Choroid plexus epithelial cell (primary cell): ENCODE results near the gene GASK1B.

Experiments used
- DNase-seq: peaks from one replicate; pipeline ENCODE4 v3.0.0-alpha.2; 2010; ENCODE audit warnings: low read depth
- H3K4me3 ChIP-seq: 2 replicates; pipeline ENCODE4 v1.5.1; 2011; ENCODE audit warnings: low read depth, mild to moderate bottlenecking, control low read depth, low read length, moderate library complexity
- TF ChIP-seq, protein P1 (sequence below): conservative IDR thresholded peaks from 2 replicates; pipeline ENCODE4 v1.5.1; 2011; ENCODE audit warnings: low read depth, mild to moderate bottlenecking, control low read depth, inconsistent platforms, low read length, moderate library complexity

The GASK1B gene

DNA sequence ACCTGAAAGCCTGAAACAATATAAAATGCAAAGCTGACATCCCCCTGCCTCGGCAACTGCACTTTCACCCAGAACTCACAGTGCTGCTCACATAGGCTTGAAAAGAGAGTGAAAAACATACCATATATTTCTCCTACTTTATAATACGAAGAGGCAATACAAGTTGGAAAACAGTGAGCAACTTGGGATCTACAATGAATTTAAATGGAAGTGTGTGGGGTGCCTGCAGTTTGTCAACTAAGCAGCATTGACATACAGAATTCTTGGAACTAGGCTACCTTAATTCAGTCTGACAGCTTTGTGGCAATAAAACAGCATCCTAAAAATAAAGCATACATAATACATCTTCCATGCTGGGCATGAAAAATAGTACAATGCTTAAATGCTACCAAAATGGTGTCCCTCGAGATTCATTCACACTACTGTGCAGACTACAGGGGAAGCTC is 8.0 kb downstream of the GASK1B start:
- H3K4me3 ChIP-seq: no peak overlapping the region
- TF ChIP-seq, protein P1, sequence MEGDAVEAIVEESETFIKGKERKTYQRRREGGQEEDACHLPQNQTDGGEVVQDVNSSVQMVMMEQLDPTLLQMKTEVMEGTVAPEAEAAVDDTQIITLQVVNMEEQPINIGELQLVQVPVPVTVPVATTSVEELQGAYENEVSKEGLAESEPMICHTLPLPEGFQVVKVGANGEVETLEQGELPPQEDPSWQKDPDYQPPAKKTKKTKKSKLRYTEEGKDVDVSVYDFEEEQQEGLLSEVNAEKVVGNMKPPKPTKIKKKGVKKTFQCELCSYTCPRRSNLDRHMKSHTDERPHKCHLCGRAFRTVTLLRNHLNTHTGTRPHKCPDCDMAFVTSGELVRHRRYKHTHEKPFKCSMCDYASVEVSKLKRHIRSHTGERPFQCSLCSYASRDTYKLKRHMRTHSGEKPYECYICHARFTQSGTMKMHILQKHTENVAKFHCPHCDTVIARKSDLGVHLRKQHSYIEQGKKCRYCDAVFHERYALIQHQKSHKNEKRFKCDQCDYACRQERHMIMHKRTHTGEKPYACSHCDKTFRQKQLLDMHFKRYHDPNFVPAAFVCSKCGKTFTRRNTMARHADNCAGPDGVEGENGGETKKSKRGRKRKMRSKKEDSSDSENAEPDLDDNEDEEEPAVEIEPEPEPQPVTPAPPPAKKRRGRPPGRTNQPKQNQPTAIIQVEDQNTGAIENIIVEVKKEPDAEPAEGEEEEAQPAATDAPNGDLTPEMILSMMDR: no peak
- DNase-seq: no peak

DNA sequence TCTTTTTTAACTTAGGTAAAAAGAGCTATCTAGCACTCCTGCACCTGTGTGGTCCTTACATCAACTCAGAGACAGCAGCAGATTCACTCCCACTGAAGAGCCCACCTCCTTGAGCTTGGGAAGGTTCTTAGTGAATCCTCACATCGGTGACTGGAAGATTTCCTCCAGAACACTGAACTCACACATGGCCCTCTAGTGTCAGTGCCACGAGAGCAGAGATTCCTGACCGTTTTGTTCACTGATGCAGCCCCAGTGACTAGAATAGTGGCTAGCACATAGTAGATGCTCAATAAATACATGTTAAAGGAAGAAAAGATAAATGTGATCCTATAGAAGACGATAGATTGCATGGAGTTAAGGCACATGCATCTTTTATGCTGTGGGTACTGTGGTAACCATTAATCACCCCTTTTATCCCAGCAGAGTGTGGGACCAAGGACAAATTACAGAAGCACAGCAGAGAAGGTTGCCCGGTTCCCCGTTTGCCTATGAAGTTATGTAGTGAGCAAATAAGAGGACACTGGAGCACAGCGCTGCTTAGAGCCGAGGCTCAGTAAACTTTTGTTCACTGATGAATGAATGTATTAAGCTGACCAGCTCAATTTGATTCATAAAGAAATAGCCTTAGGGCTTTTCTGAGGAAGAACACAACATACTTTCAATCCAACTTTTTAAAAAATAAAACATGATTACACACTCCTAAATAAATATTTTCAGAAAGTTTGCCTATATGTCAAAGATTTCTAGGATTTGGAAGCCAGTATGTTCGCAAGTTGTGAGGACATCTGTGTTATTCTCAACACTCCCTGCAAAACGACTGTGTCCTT is 8.7 kb downstream of the GASK1B start:
- DNase-seq: no peak
- H3K4me3 ChIP-seq: no peak overlapping the region
- TF ChIP-seq, protein P1: peak; percentile 13

DNA sequence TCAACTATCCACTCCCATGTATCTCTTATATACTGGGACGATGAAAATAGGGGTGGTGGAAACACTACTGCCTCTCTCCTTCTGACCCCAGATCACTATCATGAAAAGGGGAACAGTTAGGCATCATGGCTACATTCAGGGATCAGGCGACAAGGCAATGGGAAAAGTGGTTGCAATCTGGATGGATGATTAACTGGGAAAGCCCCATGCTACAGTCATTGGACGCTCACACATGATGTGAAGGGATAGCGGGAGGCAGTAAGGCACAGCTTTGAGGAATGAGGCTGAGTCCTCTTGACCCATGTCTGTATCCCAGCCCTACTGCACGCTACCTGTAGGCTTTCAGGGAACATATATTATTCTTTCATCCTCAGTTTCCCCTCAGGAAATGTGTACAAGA is 10.2 kb downstream of the GASK1B start:
- no peak overlapping the region for H3K4me3 ChIP-seq
- no peak for DNase-seq
- TF ChIP-seq, protein P1: no peak

DNA sequence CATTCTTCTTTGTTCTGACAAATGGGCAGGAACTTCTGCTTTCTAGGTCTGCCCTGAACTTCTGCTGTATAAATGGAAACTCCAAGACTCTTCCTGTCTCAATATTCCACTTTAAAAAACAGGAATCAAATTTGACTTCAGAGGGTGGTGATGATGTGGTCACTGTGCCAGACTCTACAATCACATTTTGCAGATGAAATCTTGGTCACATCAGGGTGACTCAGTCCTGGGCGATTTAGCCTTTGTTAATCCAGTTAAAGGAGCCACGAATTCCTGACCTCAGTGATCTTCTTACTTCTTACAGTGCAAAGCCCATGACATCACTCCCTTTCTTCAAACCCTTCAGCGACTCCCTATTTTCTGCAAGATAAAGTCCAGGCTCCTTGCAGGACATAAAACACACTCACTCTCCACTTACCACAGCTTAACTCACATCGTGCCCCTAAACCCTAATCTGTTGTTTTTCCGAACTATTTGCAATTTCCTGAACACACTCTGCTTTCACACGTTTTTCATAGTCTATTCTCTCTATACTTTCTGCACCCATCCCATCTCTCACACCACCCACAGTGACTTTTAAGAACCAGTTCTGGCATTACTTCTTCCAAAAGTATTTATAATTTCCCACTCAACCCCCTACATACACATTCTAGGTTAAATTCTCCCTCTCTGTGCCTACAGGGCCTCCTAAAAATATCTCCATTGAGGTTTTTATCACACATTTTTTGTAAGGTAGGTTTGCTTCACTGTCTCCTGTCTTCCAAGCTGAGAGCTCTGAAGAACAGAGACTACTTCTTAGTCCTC is 11.1 kb downstream of the GASK1B start:
- H3K4me3 ChIP-seq: no peak overlapping the region
- TF ChIP-seq, protein P1: no peak
- DNase-seq: peak; percentile 84

DNA sequence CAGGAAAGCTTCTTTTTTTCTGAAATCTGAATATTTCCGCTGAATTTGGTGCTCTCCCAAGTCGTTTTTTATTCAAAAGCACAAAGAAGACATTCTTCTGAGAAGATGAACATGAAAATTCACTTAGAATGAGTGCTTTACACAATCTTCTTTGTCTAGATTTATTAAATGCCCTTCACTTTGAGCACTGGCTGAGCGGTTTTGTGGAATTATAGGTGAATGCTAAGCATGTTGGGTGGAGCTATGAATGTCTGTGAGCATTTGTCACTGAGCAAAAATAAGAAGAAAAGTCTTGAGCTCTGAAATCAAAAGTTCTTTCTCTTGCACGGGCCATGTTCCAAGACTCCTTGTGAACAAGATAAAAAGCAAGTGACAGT is 13.1 kb downstream of the GASK1B start:
- no peak overlapping the region for H3K4me3 ChIP-seq
- DNase-seq: no peak
- TF ChIP-seq, protein P1: no peak

DNA sequence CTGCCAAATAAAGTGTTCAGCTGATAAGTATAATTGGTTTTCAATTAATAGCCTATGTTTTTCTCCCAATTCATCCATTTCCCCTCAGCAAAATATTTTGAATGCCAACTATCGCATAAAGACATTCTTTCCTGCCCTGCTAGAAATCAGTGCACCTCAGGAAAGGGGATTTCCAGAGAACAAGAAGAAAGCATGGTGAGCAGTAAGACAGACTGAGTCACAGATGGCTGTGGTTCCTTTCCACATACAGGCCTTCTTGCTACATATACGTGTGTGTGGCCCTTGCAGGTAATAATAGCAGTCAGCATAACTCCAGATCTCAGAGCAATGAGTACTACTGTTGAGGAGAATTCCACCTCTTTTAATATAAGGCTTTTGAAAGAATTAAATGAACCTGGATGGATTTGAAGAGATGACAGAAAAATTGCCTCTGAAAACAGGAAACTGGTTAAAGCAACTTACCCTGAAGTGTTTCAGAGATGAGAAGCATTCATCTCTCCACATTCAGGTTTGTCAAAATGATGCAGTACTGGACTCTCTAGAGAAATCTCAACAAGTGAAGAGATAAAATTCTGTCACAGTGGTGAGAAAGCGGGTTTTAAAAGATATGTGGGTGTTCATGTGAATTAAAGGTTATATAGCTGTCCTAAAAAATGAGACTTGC is 13.6 kb downstream of the GASK1B start:
- no peak overlapping the region for H3K4me3 ChIP-seq
- peak; percentile 89 for DNase-seq
- TF ChIP-seq, protein P1: no peak
